ENCODE measurements around the gene ROPN1B. TPM values are rescaled to one million over a fixed set of nuclear protein-coding genes. Genes with fewer than 3 reads are reported as not detected.

Gene ROPN1B
- total and polyA plus RNA-seq, 2 of the 8 experiments (the other 6 are each of a cell fraction or from before 2014, with no cell fraction given), result 0.30 TPM; not detected in 1

- no peak for TF ChIP-seq YY1 (IDR thresholded peaks at IDR 0.05; ENCODE audit: low read depth, low read length)
- no peak for TF ChIP-seq SUZ12 (IDR thresholded peaks at IDR 0.05; ENCODE audit: low read length)
- TF ChIP-seq KDM1A (IDR thresholded peaks at IDR 0.05; ENCODE audit: borderline replicate concordance, low read length), result no peak
- TF ChIP-seq ASH2L (IDR thresholded peaks at IDR 0.05; ENCODE audit: low read length), result peak; percentile 49
- TF ChIP-seq CTCF (IDR thresholded peaks at IDR 0.05; ENCODE audit: control extremely low read depth in 1 of 3, insufficient read depth in 1 of 3, low read depth in 1 of 3, low read length in 3 of 3), result no peak
- TF ChIP-seq TBP (IDR thresholded peaks at IDR 0.05; ENCODE audit: low read depth, low read length), result no peak; the same call in 1 of the 2 replicates
- no peak for TF ChIP-seq KDM5A (IDR thresholded peaks at IDR 0.05; ENCODE audit: low read length)
- no peak for TF ChIP-seq SP2 (IDR thresholded peaks at IDR 0.05; ENCODE audit: low read length)
- no peak for TF ChIP-seq HDAC2 (IDR thresholded peaks at IDR 0.05; ENCODE audit: borderline replicate concordance in 1 of 2, low read depth in 2 of 2, low read length in 2 of 2)
These were observed 21.4 kb downstream of the ROPN1B start (continued) for GRCh38 chr3:125990253-125990970.
